Prostate gland (tissue), 2 donors: ENCODE results near the gene NBPF6.
"Not testable (repeated sequence)": the region's sequence is repeated elsewhere in the genome, so short reads cannot be mapped to it uniquely, and the experiment has no call there.

Experiments
- POLR2A ChIP-seq: fragments of 450-650 bp; IDR thresholded peaks from one replicate; pipeline ENCODE4 v1.6.1; 2016; ENCODE audit warnings: antibody characterized with exemption, mild to moderate bottlenecking
- POLR2AphosphoS5 ChIP-seq: sonication (generic); formaldehyde crosslinking; IDR thresholded peaks from one replicate; pipeline ENCODE4 v1.6.1; 2017; ENCODE audit warnings: antibody characterized with exemption
- TF ChIP-seq, protein P1 (sequence below), 4 experiments: fragments of 200-600 bp in 2 of 4; fragments of 450-650 bp in 2 of 4; sonication (generic) in 2 of 4; IDR thresholded peaks; 1 replicate in 3 of 4; 2 replicates in 1 of 4; pipeline ENCODE4 v1.5.1; 2016 to 2019; ENCODE audit warnings: antibody characterized with exemption in 4 of 4, mild to moderate bottlenecking in 2 of 4, moderate library complexity in 2 of 4

- TF ChIP-seq, protein P1, sequence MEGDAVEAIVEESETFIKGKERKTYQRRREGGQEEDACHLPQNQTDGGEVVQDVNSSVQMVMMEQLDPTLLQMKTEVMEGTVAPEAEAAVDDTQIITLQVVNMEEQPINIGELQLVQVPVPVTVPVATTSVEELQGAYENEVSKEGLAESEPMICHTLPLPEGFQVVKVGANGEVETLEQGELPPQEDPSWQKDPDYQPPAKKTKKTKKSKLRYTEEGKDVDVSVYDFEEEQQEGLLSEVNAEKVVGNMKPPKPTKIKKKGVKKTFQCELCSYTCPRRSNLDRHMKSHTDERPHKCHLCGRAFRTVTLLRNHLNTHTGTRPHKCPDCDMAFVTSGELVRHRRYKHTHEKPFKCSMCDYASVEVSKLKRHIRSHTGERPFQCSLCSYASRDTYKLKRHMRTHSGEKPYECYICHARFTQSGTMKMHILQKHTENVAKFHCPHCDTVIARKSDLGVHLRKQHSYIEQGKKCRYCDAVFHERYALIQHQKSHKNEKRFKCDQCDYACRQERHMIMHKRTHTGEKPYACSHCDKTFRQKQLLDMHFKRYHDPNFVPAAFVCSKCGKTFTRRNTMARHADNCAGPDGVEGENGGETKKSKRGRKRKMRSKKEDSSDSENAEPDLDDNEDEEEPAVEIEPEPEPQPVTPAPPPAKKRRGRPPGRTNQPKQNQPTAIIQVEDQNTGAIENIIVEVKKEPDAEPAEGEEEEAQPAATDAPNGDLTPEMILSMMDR (IDR thresholded peaks at IDR 0.05) = not testable (repeated sequence)
- TF ChIP-seq POLR2A, POLR2AphosphoS5: not testable (repeated sequence)
Measured at GRCh38 chr1:108461758-108462157, 11.6 kb downstream of the NBPF6 start.
